NCI-H526 (cell line): ENCODE results near the gene CDK15.

Source experiments
- DNase-seq, 2 experiments: peaks; one replicate each; lab custom pipeline; 2025; lab: John Stamatoyannopoulos, UW

Gene CDK15

DNA sequence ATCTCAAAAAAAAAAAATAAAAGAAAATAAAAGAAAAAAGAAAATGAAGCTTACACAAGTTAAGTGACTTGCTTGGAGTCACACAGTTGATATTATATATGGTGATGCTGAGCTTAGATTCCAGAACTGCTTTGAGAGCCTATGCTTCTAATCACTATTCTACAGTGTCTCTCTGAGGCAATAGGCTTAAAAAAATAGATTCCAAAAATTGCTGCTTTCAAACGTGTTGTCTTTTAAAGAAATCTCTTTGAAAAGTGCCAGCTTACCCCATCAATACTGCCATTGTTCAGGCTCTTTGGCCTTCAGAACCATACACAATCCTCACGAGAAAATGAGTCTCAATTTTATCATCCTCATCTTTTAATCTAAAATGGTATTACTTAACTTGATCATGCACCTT is 102.6 kb downstream of the CDK15 start:
- DNase-seq = no peak

DNA sequence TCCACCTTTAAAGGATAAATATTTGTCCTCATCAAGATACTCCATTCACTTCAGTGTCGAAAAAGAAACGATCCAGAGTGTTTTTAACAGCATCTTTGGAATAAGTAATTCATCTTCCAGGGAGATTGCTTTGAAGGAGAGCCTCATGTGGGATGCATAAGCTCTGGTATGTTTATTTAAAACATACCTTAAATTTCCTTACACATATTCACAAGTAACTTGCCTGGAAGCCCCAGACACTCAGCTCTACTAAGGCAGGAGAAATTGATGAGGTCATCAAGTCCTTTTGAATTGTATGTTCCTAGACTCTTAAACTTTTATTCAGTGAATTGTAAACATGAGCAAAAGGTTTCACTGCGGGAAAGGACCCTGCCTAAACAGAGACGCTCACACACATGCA is 103.0 kb downstream of the CDK15 start:
- no peak for DNase-seq

DNA sequence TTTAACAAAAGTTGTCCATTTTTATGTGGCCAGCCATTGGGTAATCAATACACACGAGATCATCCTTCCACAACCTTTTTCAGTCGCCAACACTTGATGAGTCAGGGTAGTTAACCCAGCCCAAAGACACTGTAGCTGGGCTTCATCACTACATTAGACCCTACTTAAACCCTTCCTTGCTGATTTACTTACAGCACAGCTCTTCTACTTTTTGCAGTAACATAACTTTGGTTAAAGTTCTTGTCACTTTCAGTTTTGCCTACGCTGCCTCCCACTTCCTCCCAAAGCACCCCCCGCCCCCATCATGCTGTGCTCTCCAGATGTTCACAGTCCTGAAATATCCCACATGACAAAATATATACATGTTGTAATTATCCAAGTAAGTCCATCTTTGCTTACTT is 103.6 kb downstream of the CDK15 start:
- no peak for DNase-seq

DNA sequence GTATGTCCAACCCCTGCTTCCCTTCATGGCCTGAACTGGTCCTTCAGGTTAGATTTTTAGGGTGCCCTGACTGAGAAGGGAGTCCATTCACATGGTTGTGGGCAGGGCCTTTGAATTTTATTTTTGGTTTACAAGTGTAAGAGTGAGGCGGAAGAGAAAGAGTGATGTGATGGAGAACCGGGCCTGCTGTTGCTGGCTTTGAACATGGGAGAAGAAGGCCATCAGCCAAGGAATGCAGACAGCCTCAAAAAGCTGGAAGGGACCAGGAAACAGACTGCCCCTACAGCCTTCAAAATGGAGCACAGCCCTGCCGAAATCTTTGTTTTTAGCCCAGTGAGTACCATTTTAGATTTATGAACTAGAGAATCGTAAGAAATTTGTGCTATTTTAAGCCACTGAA is 105.0 kb downstream of the CDK15 start:
- no peak for DNase-seq

DNA sequence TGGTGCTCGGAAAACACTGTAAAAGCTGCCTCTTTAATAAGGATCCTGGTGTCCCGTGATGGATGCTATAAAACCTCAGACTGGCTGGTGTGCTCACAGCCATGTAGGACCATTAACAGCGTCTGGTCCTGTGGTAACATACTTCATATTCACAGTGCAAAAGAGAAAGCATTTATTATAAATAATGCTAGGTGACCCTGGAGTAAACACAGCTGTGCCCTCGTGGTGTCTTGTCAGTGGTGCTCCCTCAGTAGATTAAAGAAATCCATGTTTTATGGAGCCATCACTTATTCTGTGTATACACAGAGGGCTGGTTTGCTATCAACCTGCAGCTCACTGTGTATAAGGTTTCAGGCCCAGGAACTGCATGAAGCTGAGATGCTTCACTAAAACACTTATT is 106.9 kb downstream of the CDK15 start:
- DNase-seq = no peak

DNA sequence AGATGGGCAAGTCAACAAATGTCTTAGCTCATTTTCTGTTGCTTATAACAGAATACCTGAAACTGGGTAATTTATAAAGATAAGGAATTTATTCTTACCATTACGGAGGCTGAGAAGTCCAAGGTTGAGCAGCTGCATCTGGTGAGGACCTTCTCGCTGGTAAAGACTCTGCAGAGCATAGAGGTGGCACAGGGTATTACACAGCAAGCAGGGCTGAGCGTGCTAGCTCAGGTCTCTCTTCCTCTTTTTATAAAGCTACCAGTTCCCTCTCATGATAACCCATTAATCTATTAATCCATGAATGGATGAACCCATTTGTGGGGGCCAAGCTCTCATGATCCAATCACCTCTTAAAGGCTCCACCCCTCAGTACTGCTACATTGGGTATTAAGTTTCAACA is 109.1 kb downstream of the CDK15 start:
- DNase-seq = no peak

DNA sequence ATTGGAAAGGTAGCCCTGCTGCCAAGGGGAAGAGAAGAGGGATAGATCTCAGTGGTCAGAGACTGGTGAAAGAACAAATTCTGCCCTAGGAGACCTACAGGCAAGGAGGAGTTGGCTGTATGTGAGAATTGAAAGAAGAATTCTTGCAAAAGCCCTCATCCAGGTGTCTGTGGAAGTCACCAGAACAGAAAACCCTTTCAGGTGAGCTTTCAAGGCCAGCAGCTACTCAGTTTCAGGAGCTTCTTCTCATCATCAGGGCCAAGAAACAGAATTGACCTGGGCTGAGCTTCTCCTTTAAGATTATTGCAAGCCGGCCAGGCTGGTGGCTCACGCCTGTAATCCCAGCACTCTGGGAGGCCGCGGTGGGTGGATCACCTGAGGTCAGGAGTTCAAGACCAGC is 110.2 kb downstream of the CDK15 start:
- DNase-seq = no peak

DNA sequence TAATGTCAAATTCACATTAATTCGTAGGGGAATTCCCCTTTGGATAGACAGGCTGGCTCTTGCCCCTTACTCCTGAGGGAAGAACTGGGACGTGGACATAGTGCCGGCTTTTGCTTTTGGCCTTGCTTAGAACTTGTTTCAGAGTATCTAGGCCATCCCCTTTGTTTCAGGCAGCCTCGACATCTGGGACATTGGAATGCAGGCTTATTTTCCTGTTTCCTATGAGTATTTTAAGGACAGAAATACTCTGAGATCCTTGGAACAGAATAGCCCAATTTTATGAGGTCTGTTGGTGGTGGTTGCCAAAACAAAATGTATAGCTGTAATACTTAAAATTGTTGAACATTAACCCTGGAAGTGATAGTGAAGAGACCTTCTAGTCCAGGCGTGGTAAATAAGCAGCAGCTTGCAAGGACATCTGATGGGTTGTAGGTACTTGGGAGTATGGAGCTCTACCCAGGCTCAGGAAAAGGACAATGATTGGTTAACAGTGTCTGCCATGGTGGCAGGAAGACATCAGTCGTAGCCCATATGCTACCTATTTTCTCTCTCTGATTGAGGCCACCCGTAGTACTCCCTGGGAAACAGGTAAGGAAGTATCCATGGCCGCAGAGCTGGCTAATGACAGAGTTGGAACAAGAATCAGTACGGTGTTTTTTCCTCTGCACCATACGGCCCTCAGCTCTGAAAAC is 112.4 kb downstream of the CDK15 start:
- DNase-seq = no peak

DNA sequence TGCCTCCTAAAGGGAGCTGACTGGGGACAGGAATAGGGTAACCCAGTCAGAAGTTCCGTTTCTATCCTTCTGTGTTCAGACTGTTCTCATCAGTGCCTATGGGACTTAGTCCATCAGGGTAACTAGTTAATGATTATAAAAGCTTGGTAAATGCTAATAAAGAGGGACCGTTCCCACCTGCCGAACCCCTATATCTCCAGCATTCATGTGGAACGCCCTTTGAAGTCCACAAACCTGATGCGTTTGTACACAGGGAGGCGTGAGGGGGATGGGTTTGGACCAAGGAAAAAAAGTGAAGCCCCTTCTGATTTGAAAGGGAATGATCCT is 112.9 kb downstream of the CDK15 start:
- DNase-seq = no peak

DNA sequence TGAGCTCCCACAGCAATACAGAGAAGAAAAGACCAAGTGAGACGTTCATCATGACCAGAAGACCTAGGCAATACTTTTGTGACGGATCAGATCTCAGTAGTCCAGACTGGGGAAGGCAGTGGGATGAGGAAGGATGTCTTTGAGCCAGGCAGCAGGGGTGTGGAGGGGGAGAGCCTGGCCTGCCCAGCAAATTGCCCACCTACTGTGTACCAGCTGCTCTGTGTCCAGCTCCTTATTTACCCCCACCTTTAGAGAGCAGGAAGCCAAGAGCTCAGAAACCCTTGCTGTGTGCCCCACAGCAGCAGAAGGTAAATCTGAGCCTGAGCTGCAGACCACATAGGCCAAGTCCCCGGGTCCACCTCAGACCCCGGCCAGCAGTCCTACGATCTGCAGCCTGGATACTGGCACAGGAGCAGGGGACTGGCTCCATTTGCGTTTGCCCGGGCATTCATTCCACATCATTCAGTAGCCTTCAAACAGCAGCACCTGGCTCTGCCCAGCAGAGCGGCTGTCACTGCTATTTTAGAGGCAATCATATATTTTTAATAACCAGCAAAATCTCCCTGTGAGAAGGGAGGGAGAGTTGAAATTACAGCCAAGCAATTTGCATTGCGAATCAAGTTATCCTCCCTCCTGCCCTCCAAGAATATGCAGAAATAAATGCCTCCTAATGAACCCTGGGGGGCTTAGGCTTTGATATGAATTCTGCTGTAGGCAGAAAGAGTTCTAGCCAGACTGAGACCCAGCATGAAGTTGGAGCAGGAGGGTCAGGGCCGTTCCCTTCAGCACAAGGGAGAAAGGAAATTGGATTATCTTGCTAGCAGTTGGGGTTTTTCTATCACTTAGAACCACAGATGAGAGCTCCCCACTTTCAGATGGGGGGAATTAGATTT is 117.3 kb downstream of the CDK15 start:
- DNase-seq = no peak

DNA sequence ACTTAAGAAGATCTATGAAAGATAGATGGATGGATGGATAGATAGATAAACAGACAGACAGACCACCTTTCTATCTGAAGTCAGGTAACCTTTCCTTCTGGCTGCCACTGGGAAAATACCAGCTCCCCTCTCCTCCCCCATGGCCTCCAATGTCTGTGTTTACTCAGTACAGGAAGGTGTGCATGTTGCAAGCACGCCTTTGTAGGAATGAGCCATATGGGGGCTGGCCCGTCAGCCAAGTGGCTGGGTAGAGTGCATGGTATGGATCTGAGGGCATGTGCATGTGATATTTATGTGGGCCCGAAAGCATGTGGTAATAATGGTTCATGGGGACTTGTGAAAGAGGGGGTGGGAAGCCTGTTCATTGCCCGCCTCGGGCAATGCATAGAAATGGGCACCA is 118.1 kb downstream of the CDK15 start:
- no peak for DNase-seq

DNA sequence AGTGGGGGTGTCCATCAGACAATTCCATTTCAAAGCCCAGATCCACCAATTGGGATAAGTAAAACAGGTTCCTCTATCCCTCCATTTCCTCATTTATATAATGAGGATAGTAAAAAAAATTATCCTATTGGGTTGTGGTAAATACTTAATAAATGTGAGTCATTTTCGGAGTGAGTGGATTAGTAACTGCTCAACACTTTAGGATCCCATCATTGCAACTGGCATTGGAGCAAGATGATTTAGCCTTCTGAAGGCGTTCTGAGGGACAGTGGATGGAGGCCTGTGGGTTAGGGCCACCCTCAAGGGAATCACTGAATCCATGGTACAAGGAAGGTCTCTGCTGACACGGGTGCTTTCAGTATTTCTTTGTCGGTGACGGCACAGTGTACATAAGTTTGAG is 118.7 kb downstream of the CDK15 start:
- no peak for DNase-seq

DNA sequence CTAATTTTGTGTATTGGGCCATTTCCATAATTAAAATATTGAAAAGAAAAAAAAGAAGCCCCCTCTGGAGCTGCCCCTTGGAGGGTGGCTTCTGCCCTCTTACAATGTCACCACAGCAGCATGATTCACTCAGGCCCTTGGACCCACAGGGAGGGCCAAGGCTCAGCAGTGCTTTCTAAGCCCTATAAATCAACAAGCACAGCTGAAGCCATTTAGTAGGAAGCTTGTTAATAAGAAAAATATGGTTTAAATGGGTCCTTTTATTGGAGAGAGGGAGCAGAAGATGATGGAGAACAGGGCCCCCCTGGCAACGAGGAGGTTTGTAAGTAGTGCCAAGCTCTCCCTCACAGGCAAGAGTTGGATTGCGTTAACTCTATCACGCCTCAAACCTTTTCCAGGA is 119.7 kb downstream of the CDK15 start:
- DNase-seq = no peak

DNA sequence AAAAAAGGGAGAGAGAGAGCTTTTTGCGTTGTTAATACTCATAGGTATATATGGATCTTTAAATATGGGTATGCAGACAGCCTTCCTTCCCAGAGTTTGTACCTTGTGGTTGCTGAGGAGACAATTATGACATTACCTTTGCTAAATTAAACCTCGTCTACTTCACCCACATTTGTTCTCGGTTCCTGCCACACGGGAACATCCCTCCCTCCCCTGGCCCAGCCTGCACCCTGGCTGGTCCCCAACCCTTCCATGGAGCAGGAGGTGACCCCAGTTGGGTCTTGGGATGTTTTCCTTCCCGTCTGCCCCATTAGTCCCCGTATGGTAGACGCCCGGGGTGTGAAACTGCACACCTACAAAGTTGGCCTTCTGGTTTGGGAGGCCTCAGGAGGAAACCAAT is 122.0 kb downstream of the CDK15 start:
- no peak for DNase-seq

DNA sequence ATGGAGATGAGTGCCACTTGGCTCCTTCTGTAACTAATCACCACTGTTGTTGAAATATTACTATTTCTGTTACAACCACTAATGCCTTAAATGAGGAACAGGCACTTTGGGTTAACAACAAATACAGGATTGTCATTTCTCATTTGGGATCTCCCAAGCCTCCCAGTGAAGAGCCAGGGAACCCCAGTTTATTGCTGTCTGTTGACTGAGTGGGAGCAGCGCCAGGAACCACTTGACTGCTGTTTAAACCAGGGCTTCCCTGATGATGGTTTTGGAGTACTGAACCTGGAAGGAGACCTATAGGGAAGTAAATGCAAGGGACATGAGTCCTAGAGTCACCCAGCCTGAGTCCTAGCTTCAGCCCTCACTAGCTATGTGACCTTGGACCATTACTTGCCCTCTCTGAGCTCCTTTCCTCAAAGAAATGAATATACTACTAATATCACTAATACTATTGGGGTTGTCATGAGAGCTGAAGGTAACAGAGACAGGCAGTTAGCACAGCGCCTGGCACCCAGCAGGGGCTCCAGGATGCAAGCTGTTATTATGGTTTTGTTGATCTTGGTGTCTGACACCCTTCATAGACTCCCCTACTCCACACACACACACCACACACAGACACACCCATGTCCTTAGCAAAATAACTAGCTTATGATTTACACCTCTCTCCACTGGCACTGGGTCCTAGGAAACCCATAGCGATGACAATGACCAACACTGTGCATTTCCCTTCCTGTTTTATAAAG is 123.1 kb downstream of the CDK15 start:
- DNase-seq = no peak

DNA sequence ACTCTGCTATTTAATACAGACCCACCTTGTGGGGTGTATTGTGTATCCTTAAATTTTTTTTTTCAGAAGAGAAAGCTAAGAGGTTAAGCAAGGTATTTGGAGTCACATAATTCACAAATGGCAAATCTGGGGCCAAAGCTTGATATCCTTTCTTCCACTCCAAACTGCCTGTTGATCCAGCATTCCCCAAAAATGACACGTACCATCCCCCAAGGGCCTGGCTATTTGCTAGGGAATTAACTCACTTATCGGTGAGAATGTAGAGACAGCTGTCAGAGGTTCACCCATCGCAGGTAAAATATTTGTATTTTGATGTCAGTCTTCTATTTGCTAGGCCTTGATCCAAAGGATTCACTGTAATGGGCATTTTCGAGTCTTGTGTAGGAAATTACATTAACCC is 123.7 kb downstream of the CDK15 start:
- no peak for DNase-seq

DNA sequence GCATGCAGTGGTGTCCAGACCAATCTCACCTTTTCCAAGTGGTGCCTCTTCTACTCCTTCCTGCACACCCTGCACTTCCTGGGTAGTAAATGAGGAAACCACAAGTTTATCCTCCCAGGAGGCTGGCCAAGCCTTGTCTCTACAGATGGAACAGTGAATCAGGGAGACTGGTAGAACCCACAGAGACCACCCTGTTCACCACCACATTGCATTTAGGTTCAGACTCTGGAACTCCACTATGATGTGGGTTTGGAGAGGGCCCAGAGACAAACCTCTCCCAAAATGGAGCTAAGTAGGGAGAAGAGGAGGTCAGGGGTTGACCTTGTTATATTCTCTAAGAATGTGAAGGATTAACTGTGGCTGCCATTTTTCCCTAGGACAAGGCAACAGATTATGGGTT is 124.5 kb downstream of the CDK15 start:
- no peak for DNase-seq

DNA sequence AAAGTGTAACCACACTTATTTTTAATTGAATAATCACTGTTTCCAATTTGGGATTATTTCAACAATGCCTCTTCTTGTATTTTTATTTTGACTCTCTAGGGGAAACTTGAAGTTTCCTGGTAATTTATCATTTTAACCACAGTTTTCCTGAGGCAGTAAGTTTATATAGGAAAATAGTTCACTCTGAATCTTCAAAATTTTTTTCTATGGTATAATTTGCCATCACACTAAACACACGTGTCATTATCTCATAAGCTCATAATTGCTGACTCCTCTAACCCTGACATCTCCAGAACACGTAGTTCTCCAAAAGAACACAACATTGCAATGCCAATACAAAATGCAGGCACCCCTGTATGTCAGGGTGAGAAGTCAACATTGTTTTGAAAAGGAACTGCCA is 125.1 kb downstream of the CDK15 start:
- DNase-seq = no peak

DNA sequence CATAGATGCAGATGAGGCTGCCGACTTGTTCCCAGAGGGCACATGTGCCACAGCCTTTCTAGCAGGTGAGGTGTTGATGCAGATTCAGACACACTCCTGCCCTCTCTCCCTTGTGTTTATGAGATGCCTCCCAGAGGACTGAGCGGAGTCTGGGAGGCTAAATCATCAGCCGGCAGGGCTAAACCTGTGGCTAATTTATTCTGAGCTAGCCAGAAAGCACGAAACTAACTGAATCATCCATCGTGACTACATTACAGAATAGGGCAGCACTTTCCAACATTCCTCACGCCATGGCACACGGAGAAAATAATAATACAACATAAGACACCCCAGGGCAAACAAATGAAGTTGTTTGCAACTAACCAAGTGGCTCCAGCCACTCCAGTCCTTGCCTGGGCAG is 125.6 kb downstream of the CDK15 start:
- DNase-seq = no peak

DNA sequence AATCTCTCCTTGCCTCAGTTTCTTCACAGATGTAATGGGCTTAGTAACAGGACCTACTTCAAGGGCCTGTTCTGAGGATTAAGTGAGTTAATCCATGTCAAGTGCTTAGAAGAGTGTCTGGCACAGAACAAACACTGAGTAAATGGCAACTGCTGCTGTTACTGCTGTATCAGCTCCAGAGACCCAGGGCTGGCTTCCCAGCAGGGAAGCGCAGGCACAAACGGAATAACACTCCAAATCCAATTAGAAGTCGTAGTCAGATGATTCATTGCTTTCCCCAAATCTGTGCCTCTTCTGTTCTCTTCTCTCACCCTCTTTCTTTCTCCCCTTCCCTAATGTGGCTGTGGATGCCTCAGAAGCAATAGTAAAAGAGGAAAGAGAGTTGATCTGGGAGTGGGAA is 126.2 kb downstream of the CDK15 start:
- DNase-seq = no peak

DNA sequence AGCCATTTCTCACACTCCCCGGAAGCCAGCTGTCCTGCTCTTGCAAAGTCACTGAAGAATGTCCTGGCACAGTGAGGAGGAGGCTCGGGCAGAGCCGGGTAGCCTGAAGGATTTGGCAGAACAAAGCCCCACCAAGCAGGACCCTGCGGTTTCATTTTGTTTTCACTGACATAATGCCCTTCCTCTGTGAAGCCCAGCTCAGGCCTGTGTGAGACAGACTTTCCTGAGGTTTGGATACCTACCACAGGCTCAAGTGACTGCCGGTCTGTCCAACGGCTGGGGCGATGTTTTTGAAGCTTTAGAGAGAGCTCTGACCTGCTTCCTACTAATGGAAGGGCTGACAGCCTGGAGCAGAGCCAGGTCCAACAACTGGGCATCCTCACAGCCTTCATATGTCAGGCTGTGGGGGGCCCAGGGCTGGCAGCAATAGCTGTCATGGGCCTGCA is 127.5 kb downstream of the CDK15 start:
- no peak for DNase-seq

DNA sequence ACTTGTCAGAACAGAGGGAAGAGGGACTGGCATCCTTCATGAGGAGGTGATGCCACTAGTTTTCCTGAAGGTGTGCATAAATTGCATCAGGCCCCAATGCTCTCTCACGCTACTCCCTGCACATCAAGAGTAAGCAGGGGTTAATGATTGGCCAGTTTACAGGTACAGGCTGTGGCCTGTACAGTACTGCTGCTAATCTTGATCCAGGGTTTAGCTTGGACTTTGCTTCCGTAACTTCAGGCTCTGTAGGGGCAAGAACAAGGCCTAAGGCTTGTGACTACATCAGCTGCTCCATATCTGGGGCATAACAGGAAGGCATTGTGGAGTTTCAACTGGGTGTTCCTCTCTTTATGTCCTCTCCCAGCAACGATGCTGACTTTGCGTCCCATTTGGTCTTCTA is 130.5 kb downstream of the CDK15 start:
- DNase-seq = no peak

DNA sequence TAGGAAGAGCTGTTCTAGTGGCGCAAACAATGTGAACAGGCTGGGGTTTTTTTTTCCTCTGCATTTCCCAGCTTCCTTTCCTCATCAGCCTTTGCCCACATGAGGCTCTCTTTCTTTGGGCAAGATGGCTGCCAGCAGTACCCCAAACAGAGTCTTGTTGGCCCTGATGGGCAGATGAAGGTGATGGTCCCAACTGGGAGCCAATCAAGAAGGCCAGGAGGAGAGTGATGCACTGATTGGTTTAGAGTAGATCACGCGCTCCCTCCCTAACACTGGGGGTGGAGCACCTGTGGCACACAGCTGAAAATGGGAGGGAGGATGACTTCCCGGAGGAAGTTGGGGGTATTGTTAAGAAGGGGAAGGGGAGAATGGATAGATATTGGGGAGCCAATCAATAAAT is 131.0 kb downstream of the CDK15 start:
- no peak for DNase-seq
